Measurements from ENCODE around the gene ELL3. TPM values are rescaled to one million over a fixed set of nuclear protein-coding genes. Genes with fewer than 3 reads are reported as not detected.

The ELL3 gene
- polyA plus RNA-seq, 1 donor (not counting 4 experiments of a cell fraction or from before 2014, with no cell fraction given) = 17.9 TPM

DNA sequence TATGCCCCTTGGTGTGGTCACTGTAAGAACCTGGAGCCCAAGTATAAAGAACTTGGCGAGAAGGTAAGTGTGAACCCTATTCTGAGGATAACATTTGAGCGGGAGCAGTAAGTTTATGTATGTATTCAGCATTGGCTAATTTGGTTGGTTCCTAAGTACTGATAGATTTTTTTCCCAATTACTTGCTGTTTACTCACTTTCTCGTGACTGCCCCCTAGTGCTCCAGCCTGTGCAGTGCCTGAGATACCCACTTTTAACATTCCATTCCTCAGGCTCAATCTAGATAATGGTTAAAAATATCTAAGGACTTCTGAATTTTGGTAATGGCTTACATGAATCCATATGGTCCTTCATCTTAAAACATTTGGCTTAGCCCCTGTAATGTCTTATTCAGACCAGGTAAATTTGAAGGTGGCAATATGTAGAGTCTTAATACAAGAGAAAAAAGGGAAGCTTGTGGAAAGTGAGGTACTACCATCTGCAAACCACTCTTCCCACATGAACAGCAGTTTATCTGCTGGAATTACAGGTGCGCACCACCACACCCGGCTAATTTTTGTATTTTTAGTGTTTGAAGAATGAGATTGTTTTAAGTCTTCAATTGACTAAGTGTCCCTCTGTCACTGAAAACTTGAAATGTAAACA is 7.1 kb downstream of the ELL3 start:
- peak; percentile 44 for FAIRE-seq
- TF ChIP-seq, protein P1, sequence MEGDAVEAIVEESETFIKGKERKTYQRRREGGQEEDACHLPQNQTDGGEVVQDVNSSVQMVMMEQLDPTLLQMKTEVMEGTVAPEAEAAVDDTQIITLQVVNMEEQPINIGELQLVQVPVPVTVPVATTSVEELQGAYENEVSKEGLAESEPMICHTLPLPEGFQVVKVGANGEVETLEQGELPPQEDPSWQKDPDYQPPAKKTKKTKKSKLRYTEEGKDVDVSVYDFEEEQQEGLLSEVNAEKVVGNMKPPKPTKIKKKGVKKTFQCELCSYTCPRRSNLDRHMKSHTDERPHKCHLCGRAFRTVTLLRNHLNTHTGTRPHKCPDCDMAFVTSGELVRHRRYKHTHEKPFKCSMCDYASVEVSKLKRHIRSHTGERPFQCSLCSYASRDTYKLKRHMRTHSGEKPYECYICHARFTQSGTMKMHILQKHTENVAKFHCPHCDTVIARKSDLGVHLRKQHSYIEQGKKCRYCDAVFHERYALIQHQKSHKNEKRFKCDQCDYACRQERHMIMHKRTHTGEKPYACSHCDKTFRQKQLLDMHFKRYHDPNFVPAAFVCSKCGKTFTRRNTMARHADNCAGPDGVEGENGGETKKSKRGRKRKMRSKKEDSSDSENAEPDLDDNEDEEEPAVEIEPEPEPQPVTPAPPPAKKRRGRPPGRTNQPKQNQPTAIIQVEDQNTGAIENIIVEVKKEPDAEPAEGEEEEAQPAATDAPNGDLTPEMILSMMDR (optimal IDR thresholded peaks at IDR 0.05 in 1 of 3, IDR thresholded peaks at IDR 0.05 in 1 of 3, conservative IDR thresholded peaks at IDR 0.05 in 1 of 3; ENCODE audit: extremely low read depth in 1 of 3, insufficient read depth in 2 of 3, low read length in 3 of 3) = peak; percentile 68 to 79 (median 76)
- no peak for TF ChIP-seq EZH2 (IDR thresholded peaks at IDR 0.05; ENCODE audit: low read length)
- DNase-seq (ENCODE audit: low read depth, low spot score) = no peak
- Histone ChIP-seq H3K4me2 (ENCODE audit: control insufficient read depth, extremely low read depth, insufficient read depth, low read depth, low read length) (no peak overlapping the region), H3K36me3 (ENCODE audit: control insufficient read depth in 2 of 2, extremely low read depth in 1 of 2, insufficient read depth in 2 of 2, low read length in 2 of 2) (peaks cover 32 to 59% of the 10 kb centered on the region in 2 experiments), H2AFZ (ENCODE audit: control insufficient read depth, low read length) (no peak overlapping the region), H3K9me3 (ENCODE audit: control insufficient read depth, low read depth, low read length) (no peaks in the 10 kb centered on the region), H3K9ac (ENCODE audit: control insufficient read depth, extremely low read depth, insufficient read depth, low read length) (no peak overlapping the region), H3K4me3 (ENCODE audit: control insufficient read depth in 2 of 3, extremely low read depth in 1 of 3, insufficient read depth in 2 of 3, low read depth in 1 of 3, low read length in 3 of 3) (no peak overlapping the region), H3K27ac (ENCODE audit: control insufficient read depth, insufficient read depth, low read length) (no peak overlapping the region), H3K4me1 (ENCODE audit: control insufficient read depth, extremely low read depth, insufficient read depth, low read length) (peaks cover 6% of the 10 kb centered on the region), H3K79me2 (ENCODE audit: control insufficient read depth, insufficient read depth, low read length) (no peaks in the 10 kb centered on the region), H4K20me1 (ENCODE audit: control insufficient read depth, extremely low read depth, insufficient read depth, low read length) (no peaks in the 10 kb centered on the region), H3K9me1 (ENCODE audit: control insufficient read depth, extremely low read depth, insufficient read depth, low read length) (no peaks in the 10 kb centered on the region), H3K27me3 (ENCODE audit: control insufficient read depth, extremely low read depth, insufficient read depth, low read length) (no peaks in the 10 kb centered on the region)
- dilution Hi-C loops (cut with MboI; ENCODE audit: extremely low pct_ligation_motif_present, low sequenced_read_pairs) = no loop called here

DNA sequence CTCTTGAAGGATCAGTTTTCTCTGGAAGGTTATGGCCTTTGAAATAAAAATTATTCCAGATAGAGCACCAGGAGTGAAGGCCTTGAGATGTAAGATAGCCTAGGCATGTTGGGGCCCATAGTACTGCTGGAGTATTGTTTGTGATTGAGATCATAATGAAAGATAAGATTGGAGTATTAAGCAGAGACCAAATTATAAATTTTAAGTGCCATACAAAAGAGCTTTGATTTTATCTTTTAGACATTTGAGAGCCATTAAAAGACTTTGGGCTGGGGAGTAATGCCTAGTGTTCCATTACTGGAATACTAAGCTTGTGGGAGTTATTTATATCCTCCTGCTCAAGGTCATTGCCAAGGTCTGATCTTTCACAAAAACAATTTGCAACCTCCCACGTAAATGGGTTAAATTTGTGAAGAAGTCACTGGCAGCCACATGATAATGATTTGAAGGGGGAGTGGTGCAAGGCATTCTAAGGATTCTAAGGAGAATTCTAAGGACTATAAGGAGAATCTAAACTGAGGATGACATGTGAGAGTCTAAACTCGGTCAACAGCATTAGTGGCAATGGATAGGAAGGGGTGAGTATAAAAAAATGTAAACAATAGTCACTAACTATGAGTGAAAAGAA is 12.8 kb downstream of the ELL3 start:
- H2AFZ ChIP-seq (ENCODE audit: control insufficient read depth, low read length) = no peak overlapping the region
- H3K9me3 ChIP-seq (ENCODE audit: control insufficient read depth, low read depth, low read length) = no peaks in the 10 kb centered on the region
- no peaks in the 10 kb centered on the region for H3K79me2 ChIP-seq (ENCODE audit: control insufficient read depth, insufficient read depth, low read length)
- H3K4me1 ChIP-seq (ENCODE audit: control insufficient read depth, extremely low read depth, insufficient read depth, low read length) = no peaks in the 10 kb centered on the region
- DNase-seq (ENCODE audit: low read depth, low spot score) (no peak), FAIRE-seq (no peak)
- H3K36me3 ChIP-seq (ENCODE audit: control insufficient read depth in 2 of 2, extremely low read depth in 1 of 2, insufficient read depth in 2 of 2, low read length in 2 of 2) = peaks cover 32 to 39% of the 10 kb centered on the region in 2 experiments
- TF ChIP-seq EZH2 (IDR thresholded peaks at IDR 0.05; ENCODE audit: low read length) = no peak
- TF ChIP-seq, protein P1 (optimal IDR thresholded peaks at IDR 0.05 in 1 of 3, IDR thresholded peaks at IDR 0.05 in 1 of 3, conservative IDR thresholded peaks at IDR 0.05 in 1 of 3; ENCODE audit: extremely low read depth in 1 of 3, insufficient read depth in 2 of 3, low read length in 3 of 3) = no peak
- dilution Hi-C loops (cut with MboI; ENCODE audit: extremely low pct_ligation_motif_present, low sequenced_read_pairs) = no loop called here
- H3K9ac ChIP-seq (ENCODE audit: control insufficient read depth, extremely low read depth, insufficient read depth, low read length) = no peak overlapping the region
- H3K4me2 ChIP-seq (ENCODE audit: control insufficient read depth, extremely low read depth, insufficient read depth, low read depth, low read length) = no peak overlapping the region
- H3K4me3 ChIP-seq (ENCODE audit: control insufficient read depth in 2 of 3, extremely low read depth in 1 of 3, insufficient read depth in 2 of 3, low read depth in 1 of 3, low read length in 3 of 3) = no peak overlapping the region
- H3K9me1 ChIP-seq (ENCODE audit: control insufficient read depth, extremely low read depth, insufficient read depth, low read length) = no peaks in the 10 kb centered on the region
- H3K27ac ChIP-seq (ENCODE audit: control insufficient read depth, insufficient read depth, low read length) = no peak overlapping the region
- H4K20me1 ChIP-seq (ENCODE audit: control insufficient read depth, extremely low read depth, insufficient read depth, low read length) = no peaks in the 10 kb centered on the region
- no peaks in the 10 kb centered on the region for H3K27me3 ChIP-seq (ENCODE audit: control insufficient read depth, extremely low read depth, insufficient read depth, low read length)
